Esophagus muscularis mucosa (tissue), 4 donors: Measurements from ENCODE around the gene SYNE1. TPM values are rescaled to one million over a fixed set of nuclear protein-coding genes. Genes with fewer than 3 reads are reported as not detected.
A peak's percentile ranks its signal among the peaks of the same experiment; 100 is the strongest.

Source experiments
- DNase-seq: peaks from one replicate; pipeline ENCODE4 v3.0.0-alpha.2; 2017; ENCODE audit errors: extremely low spot score
- H3K27ac ChIP-seq, 4 donors: fragments of 200-600 bp; sonication (generic); replicated peaks in 1 of 4; 1 replicate in 3 of 4; 2 replicates in 1 of 4; pipeline ENCODE4 v1.5.1; 2016 to 2019; ENCODE audit warnings: mild to moderate bottlenecking in 1 of 4
- H3K27me3 ChIP-seq, 4 donors: fragments of 200-600 bp; sonication (generic); one replicate each; pipeline versions ENCODE4 v1.5.1 to v1.6.0; 2016 to 2019
- H3K36me3 ChIP-seq, 4 donors: fragments of 200-600 bp; sonication (generic); one replicate each; pipeline ENCODE4 v1.5.1; 2016 to 2019
- H3K4me1 ChIP-seq, 4 donors: fragments of 200-600 bp; sonication (generic); one replicate each; pipeline ENCODE4 v1.5.1; 2016 to 2019
- H3K4me3 ChIP-seq, 4 donors: fragments of 200-600 bp; sonication (generic); 1 replicate in 2 of 4; 2 replicates in 2 of 4; pipeline ENCODE4 v1.5.1; 2016 to 2019; ENCODE audit warnings: mild to moderate bottlenecking in 4 of 4, moderate library complexity in 1 of 4
- H3K9me3 ChIP-seq, 4 donors: fragments of 200-600 bp; sonication (generic); 1 replicate in 3 of 4; 2 replicates in 1 of 4; pipeline ENCODE4 v1.5.1; 2016 to 2019
- CTCF ChIP-seq, 3 experiments: fragments of 200-600 bp in 2 of 3; fragments of 450-650 bp in 1 of 3; sonication (generic) in 2 of 3; IDR thresholded peaks; one replicate each; pipeline ENCODE4 v1.5.1; 2017 to 2019; ENCODE audit warnings: antibody characterized with exemption in 3 of 3, mild to moderate bottlenecking in 2 of 3, moderate library complexity in 1 of 3
- EP300 ChIP-seq: sonication (generic); formaldehyde crosslinking; IDR thresholded peaks from one replicate; pipeline ENCODE4 v1.6.1; 2017; ENCODE audit warnings: antibody characterized with exemption
- POLR2A ChIP-seq: fragments of 450-650 bp; IDR thresholded peaks from one replicate; pipeline ENCODE4 v1.6.1; 2017; ENCODE audit warnings: antibody characterized with exemption, moderate library complexity, mild to moderate bottlenecking, low read depth
- POLR2AphosphoS5 ChIP-seq, 2 donors: sonication (generic); formaldehyde crosslinking; IDR thresholded peaks; one replicate each; pipeline ENCODE4 v1.6.1; 2017; ENCODE audit warnings: antibody characterized with exemption in 2 of 2
- WGBS: methylation state at CpG from one replicate; pipeline ENCODE4 v1.1.5; 2018; 5-methylcytosine and 5-hydroxymethylcytosine counted together
- intact Hi-C: fragments of 100-400 bp; cut with DNase I; formaldehyde crosslinking; loops from one replicate; pipeline ENCODE4 v1.15.1; 2023
- total RNA-seq, 4 donors: library from RNA; depleted of rRNA; stranded (reverse); fragments of >200 nt; gene quantifications; one replicate each; pipeline versions ENCODE4 v1.1.0 to v1.2.1, GENCODE V29; 2016

SYNE1 gene
- total RNA-seq, 4 donors from 2014 or later, result 151 to 196 (median 170) TPM

DNA sequence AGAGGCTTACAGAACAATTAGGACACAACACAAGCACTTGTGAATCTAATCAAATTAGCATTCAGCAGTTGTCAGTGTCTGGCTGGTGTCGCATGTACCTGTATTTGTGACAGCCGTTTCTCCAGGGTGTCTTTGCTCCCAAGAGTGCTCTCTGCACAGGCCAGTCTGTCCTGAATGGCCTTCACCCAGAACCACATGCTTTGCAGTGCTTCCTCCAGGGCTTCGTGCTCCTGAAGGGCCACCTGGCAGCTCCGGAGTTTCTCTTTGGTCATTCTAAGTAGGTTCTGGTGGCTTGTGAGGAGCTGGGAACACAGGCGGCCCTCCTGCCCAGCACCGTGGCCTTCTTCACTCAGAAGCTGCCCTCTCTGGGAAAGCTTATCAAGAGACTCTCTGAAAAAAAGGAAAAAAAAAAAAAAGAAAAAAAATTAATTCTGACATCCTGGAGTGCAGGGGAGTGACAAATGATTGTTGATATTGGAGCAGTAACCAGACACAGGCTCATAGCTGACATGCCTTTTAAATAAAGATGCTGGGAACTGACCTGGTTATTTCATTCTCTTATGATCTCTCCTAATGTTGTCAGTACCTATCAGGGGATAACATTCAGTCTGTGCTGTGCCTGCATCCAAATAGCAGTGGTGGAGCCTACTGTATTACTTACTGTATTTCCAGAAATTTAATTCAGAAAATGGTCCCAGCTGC, 245.8 kb downstream of the SYNE1 start:
- H3K4me3 ChIP-seq, result no peak overlapping the region
- DNase-seq, result no peak
- H3K4me1 ChIP-seq, result peaks cover 0 to 27% (median 9%) of the 10 kb centered on the region in 4 donors
- H3K27ac ChIP-seq, result peak overlapping the region in 2 of 4 donors; percentile 14 to 15
- no peaks in the 10 kb centered on the region for H3K27me3 ChIP-seq
- WGBS, result 84% methylated on average over 6 of the region's 6 CpGs
- TF ChIP-seq CTCF (IDR thresholded peaks at IDR 0.05) (no peak), EP300 (no peak), POLR2AphosphoS5 (IDR thresholded peaks at IDR 0.05) (no peak), POLR2A (no peak)
- H3K36me3 ChIP-seq, result peaks cover 0 to 30% (median 0%) of the 10 kb centered on the region in 4 donors
- H3K9me3 ChIP-seq, result no peaks in the 10 kb centered on the region
- intact Hi-C loops, result no loop called here

- Histone ChIP-seq H3K27me3 (no peaks in the 10 kb centered on the region), H3K36me3 (peaks cover 0 to 19% (median 0%) of the 10 kb centered on the region in 4 donors), H3K4me3 (no peak overlapping the region), H3K27ac (no peak overlapping the region), H3K4me1 (peaks cover under 1 to 26% (median 10%) of the 10 kb centered on the region in 4 donors), H3K9me3 (no peaks in the 10 kb centered on the region)
- intact Hi-C loops, result no loop called here
- TF ChIP-seq CTCF (IDR thresholded peaks at IDR 0.05), result no peak
- no peak for DNase-seq
- 94% methylated on average over 6 of the region's 6 CpGs for WGBS
Measured at GRCh38 chr6:152387091-152387490, 250.1 kb downstream of the SYNE1 start.

DNA sequence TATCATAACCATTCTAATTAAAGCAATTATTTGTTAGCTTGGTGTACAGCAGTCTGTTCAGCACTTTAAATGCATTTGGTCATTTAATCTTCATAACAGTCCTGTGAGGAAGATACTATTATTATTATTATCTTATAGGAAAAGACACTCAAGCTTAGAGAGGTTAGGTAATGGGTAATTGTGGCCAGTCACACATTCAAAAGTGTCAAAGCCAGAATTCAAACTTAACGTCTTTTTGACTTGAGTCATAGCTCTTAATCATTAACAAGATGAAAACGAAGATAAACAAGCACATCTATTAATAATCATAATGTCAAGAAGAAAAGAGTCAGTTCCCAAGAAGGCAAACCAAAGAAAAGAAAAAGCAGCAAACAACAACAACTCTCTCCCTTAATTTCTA, 251.0 kb downstream of the SYNE1 start:
- WGBS, result 63% methylated on average over 2 of the region's 2 CpGs
- intact Hi-C loops, result no loop called here
- TF ChIP-seq POLR2A (no peak), CTCF (IDR thresholded peaks at IDR 0.05) (no peak), POLR2AphosphoS5 (IDR thresholded peaks at IDR 0.05) (no peak), EP300 (no peak)

GRCh38 chr6:152380993-152381898, 255.9 kb downstream of the SYNE1 start:
- TF ChIP-seq POLR2AphosphoS5 (IDR thresholded peaks at IDR 0.05) (peak; percentile 87 to 95), POLR2A (peak; percentile 17), EP300 (no peak), CTCF (IDR thresholded peaks at IDR 0.05) (no peak)
- intact Hi-C loops, result no loop called here
- Histone ChIP-seq H3K9me3 (no peaks in the 10 kb centered on the region), H3K27ac (peak overlapping the region; percentile 87 to 94 (median 91)), H3K4me3 (peak overlapping the region; percentile 49 to 66 (median 58)), H3K36me3 (peaks cover 0 to 6% (median 4%) of the 10 kb centered on the region in 4 donors), H3K4me1 (peaks cover 8 to 22% (median 19%) of the 10 kb centered on the region in 4 donors), H3K27me3 (no peaks in the 10 kb centered on the region)
- 11% methylated on average over 17 of the region's 17 CpGs for WGBS
- DNase-seq, result no peak

More for the DNA sequence above, 251.0 kb downstream of the SYNE1 start:
- Histone ChIP-seq H3K9me3 (no peaks in the 10 kb centered on the region), H3K27me3 (no peaks in the 10 kb centered on the region), H3K4me1 (peaks cover 8 to 24% (median 14%) of the 10 kb centered on the region in 4 donors), H3K36me3 (peaks cover 0 to 16% (median 0%) of the 10 kb centered on the region in 4 donors), H3K27ac (no peak overlapping the region), H3K4me3 (no peak overlapping the region)
- DNase-seq, result no peak
